B cell (primary cell): ENCODE measurements around the gene KLHL30.

ENCODE experiments used
- CTCF ChIP-seq: fragments of 200-600 bp; IDR thresholded peaks from one replicate; pipeline ENCODE4 v1.8.0; 2022; ENCODE audit warnings: antibody characterized with exemption, mild to moderate bottlenecking
- EZH2 ChIP-seq: IDR thresholded peaks from 2 replicates; pipeline ENCODE4 v1.6.1; 2012; ENCODE audit warnings: borderline replicate concordance, low read depth, mild to moderate bottlenecking, moderate library complexity, low read length; ENCODE audit not compliant: insufficient read depth, poor library complexity, severe bottlenecking

- no peak for TF ChIP-seq CTCF
- TF ChIP-seq EZH2, result no peak
These were observed 20.6 kb downstream of the KLHL30 start for GRCh38 chr2:238159071-238159539.
